Mononuclear cell (primary cell): ENCODE results near the gene CDH5. TPM values are rescaled to one million over a fixed set of nuclear protein-coding genes. Genes with fewer than 3 reads are reported as not detected.
"Not testable (repeated sequence)": the region's sequence is repeated elsewhere in the genome, so short reads cannot be mapped to it uniquely, and the experiment has no call there.

Source experiments
- H3K27me3 ChIP-seq: 2 replicates; pipeline ENCODE4 v1.6.0; 2011; ENCODE audit warnings: low read length, control low read depth; ENCODE audit not compliant: insufficient read depth
- H3K4me1 ChIP-seq: 2 replicates; pipeline ENCODE4 v1.5.1; 2011; ENCODE audit warnings: mild to moderate bottlenecking, low read length, control low read depth; ENCODE audit not compliant: insufficient read depth
- H3K4me3 ChIP-seq: 2 replicates; pipeline ENCODE4 v1.5.1; 2011; ENCODE audit warnings: mild to moderate bottlenecking, low read length, moderate library complexity
- H3K9me3 ChIP-seq: 2 replicates; pipeline ENCODE4 v1.5.1; 2011; ENCODE audit warnings: low read depth, mild to moderate bottlenecking, control low read depth, low read length
- total RNA-seq: library from RNA; depleted of rRNA; stranded (reverse); fragments of >200 nt; gene quantifications from one replicate; pipeline ENCODE4 v1.2.3, GENCODE V29; 2012

The CDH5 gene
- 0.42 TPM for total RNA-seq

- peaks cover 43% of the 10 kb centered on the region for H3K4me1 ChIP-seq
- no peaks in the 10 kb centered on the region for H3K27me3 ChIP-seq
- no peaks in the 10 kb centered on the region for H3K9me3 ChIP-seq
- H3K4me3 ChIP-seq, result no peak within 1 kb of the TSS
These were observed at the start of gene CDH5 for GRCh38 chr16:66366433-66367299. Gene CDH5, plus strand, starts transcription at chr16:66366691. Its CDS starts 12,647 bp downstream, at chr16:66379338.

- H3K9me3 ChIP-seq, result no peaks in the 10 kb centered on the region
- no peak overlapping the region for H3K4me3 ChIP-seq
- H3K4me1 ChIP-seq, result no peaks in the 10 kb centered on the region
- no peaks in the 10 kb centered on the region for H3K27me3 ChIP-seq
These were observed 48.0 kb upstream of the CDH5 start for GRCh38 chr16:66318505-66318904.

- Histone ChIP-seq H3K4me3 (no peak overlapping the region), H3K9me3 (no peaks in the 10 kb centered on the region)
These were observed 45.7 kb upstream of the CDH5 start for GRCh38 chr16:66320774-66321173.

GRCh38 chr16:66322174-66322573, 44.3 kb upstream of the CDH5 start:
- H3K9me3 ChIP-seq, result no peaks in the 10 kb centered on the region
- no peak overlapping the region for H3K4me3 ChIP-seq
- H3K4me1 ChIP-seq, result no peaks in the 10 kb centered on the region

More at GRCh38 chr16:66320774-66321173, 45.7 kb upstream of the CDH5 start:
- H3K4me1 ChIP-seq, result no peaks in the 10 kb centered on the region
- H3K27me3 ChIP-seq, result no peaks in the 10 kb centered on the region

GRCh38 chr16:66324815-66325515, 41.5 kb upstream of the CDH5 start:
- H3K9me3 ChIP-seq, result no peaks in the 10 kb centered on the region

More at GRCh38 chr16:66322174-66322573, 44.3 kb upstream of the CDH5 start:
- no peaks in the 10 kb centered on the region for H3K27me3 ChIP-seq

GRCh38 chr16:66325717-66326376, 40.6 kb upstream of the CDH5 start:
- no peaks in the 10 kb centered on the region for H3K4me1 ChIP-seq
- no peaks in the 10 kb centered on the region for H3K27me3 ChIP-seq
- H3K4me3 ChIP-seq, result no peak overlapping the region
- H3K9me3 ChIP-seq, result no peaks in the 10 kb centered on the region

More at GRCh38 chr16:66324815-66325515, 41.5 kb upstream of the CDH5 start:
- no peaks in the 10 kb centered on the region for H3K4me1 ChIP-seq
- no peaks in the 10 kb centered on the region for H3K27me3 ChIP-seq
- no peak overlapping the region for H3K4me3 ChIP-seq

- Histone ChIP-seq H3K4me1 (no peaks in the 10 kb centered on the region), H3K27me3 (no peaks in the 10 kb centered on the region), H3K9me3 (no peaks in the 10 kb centered on the region), H3K4me3 (no peak overlapping the region)
These were observed 39.4 kb upstream of the CDH5 start for GRCh38 chr16:66326991-66327513.

- Histone ChIP-seq H3K4me3 (no peak overlapping the region), H3K4me1 (no peaks in the 10 kb centered on the region), H3K9me3 (no peaks in the 10 kb centered on the region), H3K27me3 (no peaks in the 10 kb centered on the region)
These were observed 38.2 kb upstream of the CDH5 start for GRCh38 chr16:66328282-66328681.

GRCh38 chr16:66331464-66331863, 35.0 kb upstream of the CDH5 start:
- H3K4me3 ChIP-seq, H3K9me3 ChIP-seq, H3K4me1 ChIP-seq, H3K27me3 ChIP-seq: not testable (repeated sequence)

GRCh38 chr16:66332634-66333610, 33.6 kb upstream of the CDH5 start:
- H3K4me1 ChIP-seq, result no peaks in the 10 kb centered on the region
- no peaks in the 10 kb centered on the region for H3K27me3 ChIP-seq
- H3K4me3 ChIP-seq, result no peak overlapping the region
- H3K9me3 ChIP-seq, result no peaks in the 10 kb centered on the region

GRCh38 chr16:66334853-66335574, 31.5 kb upstream of the CDH5 start:
- no peaks in the 10 kb centered on the region for H3K27me3 ChIP-seq
- H3K4me1 ChIP-seq, result no peaks in the 10 kb centered on the region
- H3K9me3 ChIP-seq, result no peaks in the 10 kb centered on the region
- H3K4me3 ChIP-seq, result no peak overlapping the region

GRCh38 chr16:66335704-66336329, 30.7 kb upstream of the CDH5 start:
- Histone ChIP-seq H3K4me1 (no peaks in the 10 kb centered on the region), H3K27me3 (no peaks in the 10 kb centered on the region), H3K9me3 (no peaks in the 10 kb centered on the region), H3K4me3 (no peak overlapping the region)

GRCh38 chr16:66337463-66338188, 28.9 kb upstream of the CDH5 start:
- Histone ChIP-seq H3K4me1 (no peaks in the 10 kb centered on the region), H3K4me3 (no peak overlapping the region), H3K9me3 (no peaks in the 10 kb centered on the region), H3K27me3 (no peaks in the 10 kb centered on the region)
